Measurements from ENCODE around the gene USB1.
"Not testable (repeated sequence)": the region's sequence is repeated elsewhere in the genome, so short reads cannot be mapped to it uniquely, and the experiment has no call there.

The USB1 gene

DNA sequence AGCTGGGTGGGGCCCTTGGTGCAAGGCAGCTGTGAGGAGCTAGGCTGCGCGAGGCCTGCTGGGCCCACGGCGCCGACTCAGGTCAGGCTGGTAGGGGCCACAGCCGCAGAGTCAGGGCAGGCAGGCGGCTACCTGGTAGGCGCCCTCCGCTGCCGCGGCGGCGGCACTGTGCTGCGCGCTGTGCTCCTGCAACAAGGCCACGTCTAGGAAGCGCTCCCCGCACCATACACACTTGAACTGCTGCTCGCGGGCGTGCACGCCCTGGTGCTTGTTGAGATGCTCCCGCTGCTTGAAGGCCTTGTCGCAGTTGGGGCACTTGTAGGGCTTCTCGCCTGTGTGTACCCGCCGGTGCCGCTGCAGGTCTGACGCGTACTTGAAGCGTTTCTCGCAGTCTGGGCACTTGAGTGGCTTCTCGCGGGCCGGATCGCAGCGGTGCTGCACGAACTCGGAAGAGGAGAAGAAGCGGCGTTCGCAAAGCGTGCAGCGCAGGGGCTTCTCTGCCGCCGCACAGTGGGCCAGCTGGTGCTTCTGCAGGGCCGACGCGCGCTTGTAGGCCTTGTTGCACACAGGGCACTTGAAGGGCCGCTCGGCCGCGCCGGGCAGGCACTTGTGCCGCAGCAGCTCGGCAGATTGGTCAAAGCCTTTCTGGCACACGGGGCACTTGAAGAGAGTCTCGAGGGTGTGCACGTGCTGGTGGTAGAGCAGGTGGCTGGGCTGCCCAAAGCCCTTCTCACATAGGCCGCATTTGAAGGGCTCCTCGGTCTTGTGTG, 4.6 kb upstream of the USB1 start:
- DNase-seq, result no peak

DNA sequence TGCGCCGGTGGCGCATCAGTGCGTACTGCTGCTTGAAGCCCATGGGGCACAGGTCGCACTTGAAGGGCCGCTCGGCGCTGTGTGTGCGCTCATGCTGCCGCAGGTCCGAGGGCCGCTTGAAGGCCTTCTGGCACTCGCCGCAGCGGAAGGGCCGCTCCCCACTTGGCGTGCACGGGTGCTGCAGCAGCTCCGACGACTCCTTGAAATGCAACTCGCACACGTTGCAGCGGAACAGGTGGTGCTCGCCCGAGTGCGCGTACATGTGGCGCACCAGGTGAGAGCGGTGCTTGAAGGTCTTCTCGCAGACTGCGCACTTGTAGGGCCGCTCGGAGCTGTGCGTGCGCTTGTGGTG, 4.1 kb upstream of the USB1 start:
- DNase-seq, result no peak

DNA sequence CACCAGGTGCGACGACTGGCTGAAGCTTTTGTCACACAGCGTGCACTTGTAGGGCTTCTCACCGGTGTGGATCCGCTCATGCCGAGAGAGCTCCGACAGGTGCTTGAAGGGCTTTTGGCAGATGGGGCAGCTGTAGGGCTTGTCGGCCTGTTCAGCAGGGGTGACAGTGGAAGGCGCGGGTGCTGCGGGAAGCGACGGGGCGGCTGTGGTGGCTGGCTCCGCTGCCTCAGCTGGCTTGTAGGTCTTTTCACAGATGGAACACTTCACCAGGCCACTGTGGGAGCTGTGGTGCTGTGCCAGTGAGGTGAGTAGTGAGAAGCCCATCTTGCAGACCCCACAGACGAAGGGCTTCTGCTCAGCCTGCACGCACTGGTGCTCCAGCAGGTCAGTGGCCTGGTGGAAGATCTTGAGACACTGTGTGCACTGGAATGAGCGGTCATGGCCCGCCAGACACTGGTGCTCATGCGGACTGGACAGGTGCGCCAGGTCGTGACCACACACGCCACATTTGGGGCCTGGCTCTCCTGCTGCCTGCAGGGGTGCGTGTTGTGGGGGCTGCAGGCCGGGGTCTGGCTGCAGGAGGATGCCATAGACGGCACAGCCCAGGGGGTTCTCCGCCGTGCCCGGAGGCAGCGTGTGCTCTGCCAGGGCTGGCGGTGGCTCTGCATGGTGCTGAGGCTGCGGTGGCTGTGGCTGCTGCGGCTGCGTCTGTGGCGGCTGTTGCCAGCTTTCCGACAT, 3.5 kb upstream of the USB1 start:
- no peak for DNase-seq

DNA sequence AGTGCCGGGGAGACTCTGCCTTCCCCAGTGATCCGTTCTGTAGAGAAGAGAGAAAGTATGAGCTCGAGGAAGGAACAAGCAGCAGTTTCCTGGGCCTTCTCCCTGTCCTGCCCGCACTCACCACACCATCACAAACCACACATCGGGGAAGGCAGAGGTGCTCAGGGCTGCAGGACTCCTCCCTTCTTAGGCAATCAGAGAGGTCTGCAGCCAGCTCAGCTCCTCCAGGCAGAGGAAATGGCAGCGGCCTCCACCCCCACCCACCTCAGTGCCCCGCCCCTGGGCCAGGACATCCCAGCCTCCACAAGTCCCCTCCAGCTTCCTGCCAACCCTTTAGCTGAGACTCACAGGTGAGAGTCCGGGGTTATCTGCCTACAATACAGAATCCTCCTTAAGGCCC, 2.7 kb upstream of the USB1 start:
- peak; percentile 54 to 67 for DNase-seq

DNA sequence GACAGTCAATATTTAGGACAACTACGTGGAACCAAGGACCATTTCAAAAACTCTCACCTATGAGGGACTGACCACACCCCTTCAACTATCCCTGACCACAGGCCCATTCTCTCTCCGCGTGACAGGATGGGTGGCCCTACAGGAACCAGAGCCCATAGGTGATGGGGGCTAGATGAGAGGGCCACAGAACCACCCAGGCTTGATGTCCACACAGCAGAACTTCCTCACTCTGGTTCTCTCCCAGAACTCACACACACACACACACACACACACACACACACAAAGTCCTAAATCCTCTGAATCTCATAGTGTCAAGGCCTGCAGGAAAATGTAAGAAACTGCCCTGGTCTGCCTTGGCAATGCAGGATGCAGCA, 2.2 kb upstream of the USB1 start:
- DNase-seq, result no peak

DNA sequence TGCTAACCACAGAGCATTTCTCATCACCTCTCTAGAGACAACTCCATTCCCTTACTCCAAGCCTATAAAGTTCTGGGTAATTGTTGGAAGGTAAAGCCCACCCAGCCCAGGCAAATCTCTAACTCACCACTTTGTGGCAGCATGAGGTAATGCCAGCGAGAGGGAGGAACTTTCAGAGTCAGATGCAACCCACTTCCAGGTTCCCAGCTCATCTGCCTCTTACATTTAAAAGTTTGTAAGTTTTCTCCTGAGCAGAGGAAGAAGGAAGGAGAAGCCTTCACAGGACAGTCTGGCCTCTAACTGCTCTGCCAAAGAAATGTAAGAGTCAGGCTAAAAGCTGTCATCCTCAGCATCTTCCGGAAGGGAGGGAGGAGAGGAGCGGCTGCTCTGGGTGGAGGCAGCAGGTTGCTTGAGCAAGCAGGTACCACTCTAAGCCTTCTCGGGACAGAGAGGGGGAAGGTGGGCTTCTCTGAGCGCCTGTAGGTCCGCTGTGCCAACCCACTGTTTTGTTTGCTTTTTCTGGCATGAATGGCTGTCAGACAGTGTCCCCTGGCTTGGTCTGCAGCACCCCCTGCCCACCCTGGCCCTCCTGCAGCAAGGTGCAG, 1.7 kb upstream of the USB1 start:
- peak; percentile 49 to 57 for DNase-seq

DNA sequence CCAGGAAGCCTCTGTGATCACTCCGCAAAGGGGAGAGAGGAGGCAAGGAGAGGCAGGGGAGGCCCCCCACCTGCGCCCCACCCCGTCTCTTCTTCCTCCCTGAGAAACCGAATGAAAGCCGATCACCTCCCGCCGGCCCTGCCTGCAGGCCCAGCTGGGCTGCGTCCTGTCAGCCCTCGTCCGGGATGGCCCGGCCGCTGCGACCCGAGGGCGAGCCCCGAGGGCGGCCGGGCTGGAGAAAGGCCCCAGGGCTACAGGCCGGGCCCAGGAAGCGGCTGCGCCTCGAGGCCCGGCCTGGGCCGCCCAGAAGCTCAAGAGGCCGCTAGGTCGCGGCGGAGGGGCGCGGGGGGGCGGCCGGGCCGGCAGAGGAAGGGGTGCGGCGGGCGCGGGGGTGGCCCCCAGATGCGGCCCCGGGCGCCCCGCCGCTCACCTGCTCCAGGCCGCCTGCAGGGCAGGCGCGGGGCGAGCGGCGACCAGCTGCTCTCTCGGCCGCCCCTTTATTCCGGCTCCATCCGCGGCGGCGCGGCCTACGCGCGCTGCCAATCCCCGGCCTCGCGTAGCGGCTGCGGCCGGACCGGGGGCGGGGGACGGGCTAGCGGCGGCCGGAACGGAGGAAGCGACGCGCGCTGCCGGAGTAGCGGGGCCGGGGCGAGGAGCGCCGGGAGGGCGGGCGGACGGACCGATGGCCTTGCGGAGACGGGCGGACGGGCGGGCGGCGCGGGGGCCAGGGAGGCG, 1.1 kb upstream of the USB1 start, which contains the start of gene ZNF319:
ZNF319 (minus strand) TSS at position 702 of the 735 bp plus-strand sequence. CDS start 2,407 bp downstream, outside the sequence.
- no peak for DNase-seq

DNA sequence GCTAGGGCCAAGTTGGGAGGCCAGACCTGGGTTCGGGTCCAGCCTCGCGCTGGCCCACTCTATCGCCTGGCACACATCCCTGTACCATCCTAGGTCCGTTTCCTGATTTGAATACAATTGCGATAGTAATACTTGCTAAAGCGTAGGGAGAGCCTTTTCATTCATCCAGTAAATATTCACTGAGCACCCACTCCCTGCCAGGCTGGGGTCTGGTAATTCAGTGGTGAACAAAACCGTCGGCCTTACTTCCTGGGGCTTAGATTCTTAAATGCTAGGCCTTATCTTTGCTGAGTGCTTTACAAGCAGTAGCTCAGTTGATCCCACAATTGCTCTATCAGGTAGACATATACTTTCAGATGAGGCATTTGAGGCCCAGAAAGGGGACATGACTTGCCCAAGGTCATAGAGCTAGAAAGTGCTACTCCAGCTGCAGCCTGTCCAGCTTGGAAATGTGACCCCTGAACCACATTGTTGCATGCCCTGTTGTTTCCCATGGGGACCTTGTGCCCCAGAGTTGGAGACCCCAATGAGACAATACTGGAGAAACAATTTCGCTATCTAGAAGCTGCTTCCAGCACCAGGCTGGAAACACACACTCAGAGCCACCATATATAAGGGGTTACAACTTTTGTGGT, 691 bp downstream of the USB1 start:
- DNase-seq, result no peak

DNA sequence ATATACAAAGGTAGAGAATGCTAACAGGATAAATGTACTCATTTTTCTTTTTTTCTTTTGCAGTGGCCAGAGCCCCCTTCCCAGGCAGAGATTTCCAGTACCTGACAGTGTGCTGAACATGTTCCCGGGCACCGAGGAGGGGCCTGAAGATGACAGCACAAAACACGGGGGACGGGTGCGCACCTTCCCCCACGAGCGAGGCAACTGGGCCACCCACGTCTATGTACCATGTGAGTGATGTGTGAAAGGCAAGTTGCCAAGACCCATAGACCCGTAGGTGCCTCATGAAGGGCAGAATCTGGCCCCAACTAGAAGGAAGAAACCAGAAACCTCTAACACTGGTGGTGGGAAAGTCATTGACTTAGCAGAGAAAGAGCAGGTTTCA, 1.2 kb downstream of the USB1 start:
- no peak for DNase-seq

DNA sequence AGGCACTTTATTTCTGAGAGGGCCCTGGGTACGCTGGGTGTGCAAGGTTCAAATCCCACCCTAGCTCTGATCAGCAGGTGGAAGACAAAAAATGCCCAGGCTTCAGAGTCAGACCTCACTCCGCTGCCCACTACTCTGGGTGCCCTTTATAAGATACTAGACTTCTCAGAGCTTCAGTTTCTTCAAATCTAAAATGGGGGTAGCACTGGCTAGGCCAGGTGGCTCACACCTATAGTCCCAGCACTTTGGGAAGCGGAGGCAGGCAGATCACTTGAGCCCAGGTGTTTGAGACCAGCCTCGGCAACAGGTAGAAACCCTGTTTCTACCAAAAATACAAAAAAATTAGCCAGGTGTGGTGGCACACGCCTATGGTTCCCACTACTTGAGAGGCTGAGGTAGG, 1.7 kb downstream of the USB1 start:
- DNase-seq, result no peak

DNA sequence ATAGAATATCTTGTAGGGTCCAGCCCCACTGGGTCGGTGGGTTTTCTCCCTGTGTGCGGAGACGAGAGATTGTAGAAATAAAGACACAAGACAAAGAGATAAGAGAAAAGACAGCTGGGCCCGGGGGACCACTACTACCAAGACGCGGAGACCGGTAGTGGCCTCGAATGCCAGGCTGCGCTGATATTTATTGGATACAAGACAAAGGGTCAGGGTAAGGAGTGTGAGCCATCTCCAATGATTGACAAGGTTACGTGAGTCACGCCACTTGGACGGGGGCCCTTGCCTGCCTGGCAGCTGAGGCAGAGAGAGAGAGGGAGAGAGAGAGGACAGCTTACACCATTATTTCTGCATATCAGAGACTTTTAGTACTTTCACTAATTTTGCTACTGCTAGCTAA, 3.5 kb downstream of the USB1 start:
- DNase-seq, result not testable (repeated sequence)

DNA sequence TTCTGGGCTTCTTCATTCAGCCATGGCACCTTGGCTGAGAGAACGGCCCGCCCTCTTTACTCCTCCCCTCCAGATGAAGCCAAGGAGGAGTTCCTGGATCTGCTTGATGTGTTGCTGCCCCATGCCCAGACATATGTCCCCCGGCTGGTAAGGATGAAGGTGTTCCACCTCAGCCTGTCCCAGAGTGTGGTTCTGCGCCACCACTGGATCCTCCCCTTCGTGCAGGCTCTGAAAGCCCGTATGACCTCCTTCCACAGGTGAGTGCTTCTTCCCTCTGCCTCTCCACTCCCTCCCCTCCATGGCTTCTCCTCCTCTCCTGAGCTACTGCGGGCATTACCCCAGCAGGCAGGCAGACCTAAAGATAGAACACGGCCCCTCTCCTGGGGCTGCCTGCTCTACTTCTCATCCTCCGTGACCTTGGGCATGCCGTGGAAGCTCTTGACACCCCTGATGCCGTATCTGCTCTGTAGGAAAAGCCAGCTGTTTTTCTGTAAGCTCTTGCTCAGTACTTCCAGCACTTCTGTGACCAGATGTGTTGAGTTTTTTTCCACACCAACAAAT, 8.7 kb downstream of the USB1 start:
- no peak for DNase-seq

DNA sequence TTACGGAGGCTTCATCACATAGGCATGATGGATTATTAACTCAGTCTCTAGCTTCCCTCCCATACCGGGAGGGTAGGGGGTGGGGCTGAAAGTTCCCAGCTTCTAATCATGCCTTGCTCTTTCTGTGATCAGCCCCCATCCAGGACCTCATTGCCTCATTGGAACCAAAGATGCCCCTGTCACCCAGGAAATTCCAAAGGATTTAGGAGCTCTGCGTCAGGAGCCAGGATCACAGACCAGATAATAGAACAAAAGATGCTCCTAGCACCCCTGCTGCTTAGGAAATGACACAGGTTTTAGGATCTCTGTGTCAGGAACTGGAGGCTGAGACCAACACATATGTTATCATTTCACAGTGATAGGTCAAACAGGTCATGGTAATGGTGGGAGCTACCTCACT, 9.7 kb downstream of the USB1 start:
- DNase-seq, result no peak

DNA sequence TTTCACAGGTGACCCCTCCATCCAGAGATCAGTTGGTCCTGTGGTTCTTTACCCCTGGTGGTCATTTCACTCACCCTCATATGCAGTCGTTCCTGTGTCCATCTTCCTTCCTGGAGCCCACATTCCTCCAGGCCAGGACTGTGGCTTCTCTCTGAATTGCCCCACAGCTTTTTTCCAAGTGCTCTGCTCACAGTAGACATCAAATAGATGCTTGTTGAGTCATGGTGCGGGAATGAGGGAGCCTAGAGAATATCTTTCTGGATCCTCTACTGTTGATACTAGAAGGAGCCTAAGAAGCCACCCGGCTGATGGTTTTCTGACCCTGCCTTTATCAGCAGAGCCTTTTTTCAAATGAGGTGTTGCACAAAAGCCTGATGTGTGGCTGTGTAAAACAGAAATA, 10.4 kb downstream of the USB1 start:
- DNase-seq, result no peak

DNA sequence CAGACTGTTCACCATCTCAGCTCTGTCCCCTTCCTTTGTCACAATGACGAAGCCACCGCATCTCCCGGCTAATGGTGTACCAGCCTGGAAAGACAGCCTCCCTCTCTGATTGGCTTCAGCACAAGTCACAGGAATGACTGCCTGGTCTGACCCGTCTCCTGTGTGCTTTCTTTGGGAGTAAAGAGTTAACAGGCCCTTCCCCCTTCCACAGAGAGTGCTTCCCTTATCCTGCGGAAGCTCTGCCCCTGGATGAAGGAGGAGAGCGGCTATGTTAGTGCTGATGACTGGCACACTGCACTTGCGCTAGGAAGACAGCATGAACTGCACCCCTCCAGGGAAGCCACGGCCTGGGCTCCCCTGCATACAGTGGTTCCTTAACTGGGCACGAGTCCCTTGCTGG, 11.3 kb downstream of the USB1 start:
- no peak for DNase-seq

DNA sequence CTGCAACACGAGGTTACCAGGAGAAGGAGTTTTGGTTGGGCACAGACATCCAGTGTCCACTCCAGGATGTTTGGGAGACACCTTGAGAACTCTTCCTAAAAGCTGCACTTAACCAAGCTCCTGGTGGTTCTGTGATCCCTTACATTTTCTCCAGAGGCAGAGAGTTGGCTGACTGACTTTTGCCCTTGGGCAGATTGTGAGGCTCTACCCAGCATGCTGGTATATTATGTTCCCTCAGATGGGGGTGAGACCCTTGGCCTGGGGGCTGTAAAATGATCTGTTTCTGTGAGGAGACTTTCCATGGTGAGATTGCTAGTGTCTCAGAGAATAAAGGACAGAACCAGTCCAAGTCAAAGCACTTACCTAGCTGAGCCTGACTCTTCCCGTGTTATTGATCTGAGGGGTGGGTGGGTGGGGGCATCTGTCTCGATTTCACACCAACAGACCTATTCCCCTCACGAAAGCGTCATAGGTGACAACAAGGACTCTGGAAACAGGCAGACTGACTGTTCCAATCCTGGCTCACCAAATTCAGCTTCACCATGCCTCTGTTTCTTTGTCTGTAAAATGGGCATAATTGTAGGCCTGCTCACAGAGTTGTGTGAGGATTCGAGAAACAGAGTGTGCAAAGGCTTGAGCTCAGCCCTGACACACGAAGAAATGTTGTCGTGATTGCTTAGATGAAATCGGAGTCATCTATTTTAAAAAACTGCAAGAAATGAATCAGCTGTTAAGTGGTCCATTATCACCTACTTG, 12.2 kb downstream of the USB1 start:
- no peak for DNase-seq

DNA sequence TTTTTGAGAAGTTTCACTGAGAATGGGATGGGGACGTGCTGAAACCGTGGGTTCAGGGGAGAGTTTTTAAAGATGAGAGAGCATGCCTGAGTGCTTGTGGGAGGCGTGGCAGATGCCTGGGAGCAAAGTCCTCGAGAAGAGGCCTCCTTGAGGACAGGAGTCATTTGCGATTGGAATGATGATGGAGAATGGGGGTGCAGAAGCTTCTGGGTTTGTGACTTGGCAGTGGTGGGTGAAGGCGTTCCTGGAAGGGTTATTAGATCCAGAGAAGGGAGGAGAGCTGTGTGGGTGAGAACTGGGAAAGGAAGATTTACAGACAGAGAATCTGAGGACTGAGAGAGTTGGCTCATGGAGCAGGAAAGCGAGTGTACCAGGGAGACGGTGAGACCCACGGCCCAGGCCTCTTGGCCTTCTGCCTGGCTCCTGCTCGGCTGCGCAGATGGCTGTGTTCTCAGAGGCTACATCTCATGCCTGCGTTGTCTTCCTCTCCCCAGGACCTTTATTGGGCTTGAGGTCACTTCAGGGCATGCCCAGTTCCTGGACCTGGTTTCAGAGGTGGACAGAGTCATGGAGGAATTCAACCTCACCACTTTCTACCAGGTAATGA, 15.7 kb downstream of the USB1 start:
- DNase-seq, result no peak

DNA sequence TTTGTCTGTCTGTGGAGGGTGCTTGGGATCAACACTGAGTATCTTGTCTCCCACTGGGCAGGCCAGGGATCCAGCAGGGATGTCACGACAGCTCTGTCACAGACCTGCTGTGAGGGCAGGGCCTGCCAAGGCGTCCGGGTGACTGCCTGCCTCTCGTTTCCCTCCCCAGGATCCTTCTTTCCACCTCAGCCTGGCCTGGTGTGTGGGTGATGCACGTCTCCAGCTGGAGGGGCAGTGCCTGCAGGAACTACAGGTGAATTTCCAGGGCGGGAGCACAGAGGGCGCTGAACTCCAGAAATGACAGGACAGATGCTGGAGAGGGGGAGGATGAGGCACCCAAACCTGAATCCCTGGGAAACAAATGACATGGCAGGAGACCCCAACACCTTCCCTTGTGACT, 17.6 kb downstream of the USB1 start:
- no peak for DNase-seq

DNA sequence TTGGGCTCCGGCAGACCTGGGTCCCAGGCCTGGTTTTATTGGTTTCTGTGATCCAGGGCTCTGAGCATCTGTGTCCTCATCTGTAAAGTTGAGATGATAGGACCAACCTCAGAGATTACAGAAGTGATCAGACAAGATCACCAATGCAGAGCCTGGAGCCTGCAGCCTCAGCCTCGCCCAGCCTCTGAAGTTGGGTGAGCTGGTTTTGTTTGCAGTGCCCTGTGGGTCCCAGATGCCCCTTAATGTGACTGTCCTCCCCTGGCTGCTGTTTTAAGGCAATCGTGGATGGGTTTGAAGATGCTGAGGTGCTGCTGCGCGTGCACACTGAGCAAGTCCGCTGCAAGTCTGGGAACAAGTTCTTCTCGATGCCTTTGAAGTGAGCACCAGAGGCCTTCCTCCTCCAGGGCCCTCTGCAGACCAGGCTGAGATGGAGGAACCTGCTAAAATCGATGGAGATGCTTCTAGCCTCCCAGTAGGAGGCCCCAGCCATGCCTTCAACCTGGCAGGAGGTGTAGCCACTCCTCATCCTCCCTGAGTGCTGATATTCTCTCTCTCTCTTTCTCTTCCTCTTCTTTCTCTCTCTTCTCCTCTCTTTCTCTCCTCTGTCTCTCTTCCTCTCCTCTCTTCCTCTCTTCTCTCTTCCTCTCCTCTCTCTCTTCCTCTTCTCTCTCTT, 18.8 kb downstream of the USB1 start:
- DNase-seq, result no peak

DNA sequence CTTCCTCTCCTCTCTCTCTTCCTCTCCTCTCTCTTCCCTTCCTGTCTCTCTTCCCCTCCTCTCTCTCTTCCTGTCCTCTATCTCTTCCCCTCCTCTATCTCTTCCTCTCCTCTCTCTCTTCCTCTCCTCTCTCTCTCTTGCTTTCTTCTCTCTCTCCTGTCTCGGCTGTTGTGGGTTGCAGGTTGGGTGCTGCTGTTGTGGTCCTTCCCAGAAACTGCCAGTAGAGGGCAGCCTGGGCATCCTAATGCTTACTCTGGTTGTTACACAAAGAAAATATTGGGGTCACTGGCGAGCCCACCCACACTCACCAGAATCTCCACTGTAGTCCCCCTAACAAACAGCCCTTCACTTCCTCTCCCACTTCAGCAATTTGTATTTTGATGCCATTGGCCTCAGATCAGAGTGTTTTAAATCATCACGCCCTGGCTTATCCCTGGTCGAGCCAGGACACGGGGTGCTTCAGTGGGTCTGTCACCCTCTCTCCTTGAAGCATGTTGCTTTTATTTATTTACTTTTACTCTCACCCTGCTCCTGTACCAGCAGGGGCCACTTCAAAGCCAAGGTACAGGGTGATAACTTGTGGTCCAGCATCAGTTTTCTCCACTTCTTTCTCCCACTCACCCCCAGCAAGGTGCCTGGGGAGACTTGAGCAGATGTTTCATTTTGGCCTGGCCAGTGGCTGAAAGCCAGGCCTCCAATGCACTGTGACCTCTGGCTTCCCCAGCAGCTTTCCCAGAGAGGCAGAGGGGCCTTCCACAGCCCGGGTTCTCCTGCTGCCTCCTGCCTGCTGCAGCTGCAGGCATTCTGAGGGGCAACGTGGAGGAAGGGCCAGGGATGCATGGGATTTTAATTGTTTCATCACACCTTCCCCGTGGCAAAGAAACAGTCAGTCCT, 19.7 kb downstream of the USB1 start:
- peak; percentile 44 to 63 for DNase-seq
